H1 (cell line): ENCODE results near the gene ALOX15. TPM values are rescaled to one million over a fixed set of nuclear protein-coding genes. Genes with fewer than 3 reads are reported as not detected.

Experiments
- CBX5 ChIP-seq: fragments of 300-800, 300-1000 bp; sonication (generic); IDR thresholded peaks from 2 replicates; pipeline ENCODE4 v1.7.1; 2016; ENCODE audit warnings: antibody characterized with exemption, low read length, low read depth
- RFX5 ChIP-seq: IDR thresholded peaks from 2 replicates; pipeline ENCODE4 v1.6.1; 2011; ENCODE audit warnings: low read depth, low read length, improper control_type of control experiment, borderline replicate concordance
- RNF2 ChIP-seq: fragments of 200-900, 300-1000 bp; sonication (generic); IDR thresholded peaks from 2 replicates; pipeline ENCODE4 v1.7.1; 2016; ENCODE audit warnings: borderline replicate concordance, low read depth, mild to moderate bottlenecking, antibody characterized with exemption, low read length; ENCODE audit not compliant: poor library complexity, severe bottlenecking; ENCODE audit errors: missing control alignments
- SIN3A ChIP-seq, 2 experiments: IDR thresholded peaks in 1 of 2; conservative IDR thresholded peaks in 1 of 2; 2 replicates each; pipeline ENCODE4 v1.6.1; 2011 to 2012; ENCODE audit warnings: low read length in 2 of 2, improper control_type of control experiment in 1 of 2, low read depth in 1 of 2, mild to moderate bottlenecking in 1 of 2
- SIX5 ChIP-seq: IDR thresholded peaks from 2 replicates; pipeline ENCODE4 v1.6.1; 2011; ENCODE audit warnings: mild to moderate bottlenecking, low read depth, low read length
- SP2 ChIP-seq: IDR thresholded peaks from 2 replicates; pipeline ENCODE4 v1.6.1; 2012; ENCODE audit warnings: mild to moderate bottlenecking, low read length, inconsistent platforms
- polyA plus RNA-seq, 7 experiments: library from polyadenylated mRNA; depleted of rRNA in 3 of 7; stranded (reverse) in 5 of 7; unstranded in 2 of 7; fragments of >200 nt in 5 of 7; fragments of 200-250 nt in 2 of 7; gene quantifications; 1 replicate in 5 of 7; 2 replicates in 1 of 7; 4 replicates in 1 of 7; pipeline versions ENCODE4 v1.2.1 to v1.2.3, GENCODE V29; 2011 to 2013; ENCODE audit warnings: missing spikeins in 2 of 7, mixed read lengths in 2 of 7
- total RNA-seq: library from RNA; stranded (reverse); fragmentation: NEBNext Ultra II Directional; extraction: Animal tissue kit (Norgen Biotek cat#: 25700); gene quantifications from 2 replicates; pipeline ENCODE4 v1.2.1, GENCODE V29; 2021

Gene ALOX15
- total and polyA plus RNA-seq, 2 of the 8 experiments (the other 6 are each of a cell fraction or from before 2014, with no cell fraction given), result 1.5 to 1.7 TPM

- TF ChIP-seq SIN3A (conservative IDR thresholded peaks at IDR 0.05 in 1 of 2, IDR thresholded peaks at IDR 0.05 in 1 of 2; ENCODE audit: low read depth in 1 of 2, low read length in 2 of 2) (no peak), RFX5 (no peak), SIX5 (no peak), SP2 (no peak), RNF2 (no peak), CBX5 (no peak)
Observed at GRCh38 chr17:4582691-4583090, 58.8 kb downstream of the ALOX15 start (continued).
